ENCODE measurements around the gene MRGPRG.
"Not testable (repeated sequence)": the region's sequence is repeated elsewhere in the genome, so short reads cannot be mapped to it uniquely, and the experiment has no call there.

MRGPRG gene, protein sequence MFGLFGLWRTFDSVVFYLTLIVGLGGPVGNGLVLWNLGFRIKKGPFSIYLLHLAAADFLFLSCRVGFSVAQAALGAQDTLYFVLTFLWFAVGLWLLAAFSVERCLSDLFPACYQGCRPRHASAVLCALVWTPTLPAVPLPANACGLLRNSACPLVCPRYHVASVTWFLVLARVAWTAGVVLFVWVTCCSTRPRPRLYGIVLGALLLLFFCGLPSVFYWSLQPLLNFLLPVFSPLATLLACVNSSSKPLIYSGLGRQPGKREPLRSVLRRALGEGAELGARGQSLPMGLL

GRCh38 chr11:3218483-3219280 is at the start of gene MRGPRG:
MRGPRG (minus strand) TSS chr11:3218813; CDS start chr11:3218813, 0 bp downstream.
- H3K4me3 ChIP-seq (ENCODE audit: low read length), result no peak within 1 kb of the TSS
- no peak for TF ChIP-seq ZNF274 (IDR thresholded peaks at IDR 0.05; ENCODE audit: low read depth, low read length)

DNA sequence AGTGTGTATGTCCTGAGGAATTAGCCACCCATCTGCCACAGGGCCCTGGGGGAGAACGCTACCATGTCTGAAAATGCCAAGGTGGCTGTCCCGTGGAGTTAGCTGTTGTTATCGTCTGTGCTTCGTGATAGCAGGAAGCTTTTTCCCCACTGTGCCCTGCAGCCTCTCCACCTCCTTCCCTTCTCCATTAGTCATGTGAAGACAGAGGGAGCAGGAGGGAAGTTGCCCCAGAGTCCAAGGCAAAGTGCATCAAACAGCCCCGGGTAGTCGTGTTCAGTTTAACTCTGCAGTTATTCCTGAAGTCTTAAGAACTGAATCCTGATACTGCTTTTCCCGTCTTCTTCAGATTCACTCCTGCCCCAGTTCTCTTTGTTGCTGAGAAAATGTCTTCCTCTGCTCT is 43.9 kb upstream of the MRGPRG start:
- not testable (repeated sequence) for H3K4me3 ChIP-seq (ENCODE audit: low read length)

DNA sequence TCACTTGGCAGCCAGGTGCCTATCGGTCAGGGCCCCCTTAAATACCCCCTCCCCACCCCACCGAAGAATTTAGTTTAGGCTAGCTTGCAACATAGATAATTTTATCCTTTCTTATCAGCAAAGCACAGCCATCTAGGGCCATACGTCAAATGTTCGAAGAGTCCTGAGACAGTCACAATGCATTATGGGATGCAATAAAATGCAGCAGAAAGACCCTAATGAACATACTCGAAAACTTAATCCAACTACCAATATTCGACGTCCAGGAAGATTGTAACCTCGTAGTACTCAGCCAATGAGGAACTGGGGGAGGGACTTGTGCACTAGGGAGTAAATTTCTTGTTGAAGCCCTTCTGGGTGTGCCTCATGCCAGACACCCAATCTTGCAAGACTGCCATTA is 43.2 kb upstream of the MRGPRG start:
- H3K4me3 ChIP-seq (ENCODE audit: low read length), result not testable (repeated sequence)

DNA sequence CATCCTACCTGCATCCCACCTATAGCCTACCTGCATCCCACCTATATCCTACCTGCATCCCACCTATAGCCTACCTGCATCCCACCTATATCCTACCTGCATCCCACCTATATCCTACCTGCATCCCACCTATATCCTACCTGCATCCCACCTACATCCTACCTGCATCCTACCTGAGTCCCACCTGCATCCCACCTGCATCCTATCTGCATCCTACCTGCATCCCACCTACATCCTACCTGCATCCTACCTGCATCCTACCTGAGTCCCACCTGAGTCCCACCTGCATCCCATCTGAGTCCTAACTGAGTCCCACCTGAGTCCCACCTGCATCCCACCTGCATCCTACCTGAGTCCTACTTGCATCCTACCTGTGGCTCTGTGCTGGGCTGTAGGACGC is 38.9 kb upstream of the MRGPRG start:
- not testable (repeated sequence) for H3K4me3 ChIP-seq (ENCODE audit: low read length)

- not testable (repeated sequence) for H3K4me3 ChIP-seq (ENCODE audit: low read length)
Observed at GRCh38 chr11:3255241-3255640, 36.6 kb upstream of the MRGPRG start.

- not testable (repeated sequence) for H3K4me3 ChIP-seq (ENCODE audit: low read length)
Observed at GRCh38 chr11:3254773-3255172, 36.2 kb upstream of the MRGPRG start.

DNA sequence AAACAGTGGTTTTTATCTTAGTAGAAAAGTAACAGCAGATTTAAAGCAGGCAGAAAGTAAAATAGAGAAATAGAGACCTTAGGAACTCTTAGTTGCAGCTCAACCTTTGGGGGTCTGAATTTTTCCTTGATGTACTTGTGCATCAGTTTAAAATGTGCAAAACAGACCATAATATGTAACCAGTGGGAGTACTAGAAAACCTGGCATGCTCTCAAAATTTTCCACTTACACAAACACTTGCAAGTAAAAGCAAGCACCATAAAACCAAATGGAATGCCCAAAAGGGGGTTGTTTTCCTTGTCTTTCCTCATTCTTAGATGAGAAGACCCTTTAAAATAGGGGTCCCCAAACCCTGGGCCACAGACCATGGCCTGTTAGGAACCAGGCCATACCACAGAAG is 26.5 kb upstream of the MRGPRG start:
- TF ChIP-seq ZNF274 (IDR thresholded peaks at IDR 0.05; ENCODE audit: low read depth, low read length), result no peak
- no peak overlapping the region for H3K4me3 ChIP-seq (ENCODE audit: low read length)

- H3K4me3 ChIP-seq (ENCODE audit: low read length), result no peak overlapping the region
- no peak for TF ChIP-seq ZNF274 (IDR thresholded peaks at IDR 0.05; ENCODE audit: low read depth, low read length)
Observed at GRCh38 chr11:3243880-3244279, 25.3 kb upstream of the MRGPRG start.

DNA sequence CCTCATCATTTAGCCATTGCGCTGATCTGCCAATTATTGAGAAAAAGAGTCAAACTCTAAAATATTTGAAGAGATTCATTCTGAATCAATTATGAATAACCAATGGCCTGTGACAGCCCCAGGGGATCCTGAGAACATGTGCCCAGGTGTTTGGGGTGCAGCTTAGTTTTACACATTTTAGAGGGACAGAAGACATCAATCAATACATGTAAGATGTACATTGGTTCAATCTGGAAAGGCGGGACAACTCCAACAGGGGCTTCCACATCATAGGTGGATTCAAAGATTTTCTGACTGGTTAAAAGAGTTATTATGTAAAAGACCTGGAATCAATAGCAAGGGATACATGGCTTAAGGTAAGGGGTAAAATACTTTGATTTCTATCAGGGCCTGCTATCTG is 18.5 kb upstream of the MRGPRG start:
- no peak overlapping the region for H3K4me3 ChIP-seq (ENCODE audit: low read length)
- TF ChIP-seq ZNF274 (IDR thresholded peaks at IDR 0.05; ENCODE audit: low read depth, low read length), result no peak

DNA sequence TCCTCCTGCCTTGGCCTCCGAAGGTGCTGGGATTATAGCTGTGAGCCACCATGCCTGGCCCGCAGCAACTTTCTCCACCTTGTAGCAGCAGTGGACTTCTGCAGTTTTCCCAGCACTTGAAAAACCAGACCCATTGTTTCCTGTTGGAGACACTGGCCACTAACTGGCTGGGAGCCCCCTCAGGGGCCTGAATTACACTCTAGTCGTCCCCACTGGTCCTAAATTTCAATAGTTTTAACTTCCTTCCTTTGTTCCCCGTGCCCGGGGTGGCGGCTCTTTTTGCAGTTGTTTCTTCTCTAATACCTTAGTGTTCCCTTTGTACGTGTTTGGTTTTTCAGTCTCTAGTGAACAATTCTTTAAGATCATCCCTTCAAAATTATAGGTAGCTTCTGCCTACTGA is 16.2 kb upstream of the MRGPRG start:
- no peak overlapping the region for H3K4me3 ChIP-seq (ENCODE audit: low read length)
- no peak for TF ChIP-seq ZNF274 (IDR thresholded peaks at IDR 0.05; ENCODE audit: low read depth, low read length)

DNA sequence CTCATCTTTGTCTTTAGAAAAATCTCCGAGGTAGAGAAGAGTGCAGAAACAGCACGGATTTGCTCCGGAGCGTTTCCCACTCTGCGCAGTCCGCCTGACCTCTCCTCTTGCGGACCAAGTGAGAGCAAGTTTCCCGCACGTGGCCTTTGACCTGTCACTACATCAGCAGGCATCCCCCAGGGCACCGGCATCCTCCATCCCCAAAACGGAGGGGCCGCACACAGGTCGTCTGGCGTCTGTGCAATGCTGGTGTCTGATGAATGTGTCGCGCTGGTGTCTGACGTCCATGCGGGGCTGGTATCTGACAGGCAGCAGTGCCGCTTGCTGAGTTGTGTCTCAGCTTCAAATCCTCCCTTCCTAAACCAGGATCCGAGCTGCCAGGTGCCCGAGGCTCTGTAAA is 14.3 kb upstream of the MRGPRG start:
- no peak overlapping the region for H3K4me3 ChIP-seq (ENCODE audit: low read length)
- no peak for TF ChIP-seq ZNF274 (IDR thresholded peaks at IDR 0.05; ENCODE audit: low read depth, low read length)

DNA sequence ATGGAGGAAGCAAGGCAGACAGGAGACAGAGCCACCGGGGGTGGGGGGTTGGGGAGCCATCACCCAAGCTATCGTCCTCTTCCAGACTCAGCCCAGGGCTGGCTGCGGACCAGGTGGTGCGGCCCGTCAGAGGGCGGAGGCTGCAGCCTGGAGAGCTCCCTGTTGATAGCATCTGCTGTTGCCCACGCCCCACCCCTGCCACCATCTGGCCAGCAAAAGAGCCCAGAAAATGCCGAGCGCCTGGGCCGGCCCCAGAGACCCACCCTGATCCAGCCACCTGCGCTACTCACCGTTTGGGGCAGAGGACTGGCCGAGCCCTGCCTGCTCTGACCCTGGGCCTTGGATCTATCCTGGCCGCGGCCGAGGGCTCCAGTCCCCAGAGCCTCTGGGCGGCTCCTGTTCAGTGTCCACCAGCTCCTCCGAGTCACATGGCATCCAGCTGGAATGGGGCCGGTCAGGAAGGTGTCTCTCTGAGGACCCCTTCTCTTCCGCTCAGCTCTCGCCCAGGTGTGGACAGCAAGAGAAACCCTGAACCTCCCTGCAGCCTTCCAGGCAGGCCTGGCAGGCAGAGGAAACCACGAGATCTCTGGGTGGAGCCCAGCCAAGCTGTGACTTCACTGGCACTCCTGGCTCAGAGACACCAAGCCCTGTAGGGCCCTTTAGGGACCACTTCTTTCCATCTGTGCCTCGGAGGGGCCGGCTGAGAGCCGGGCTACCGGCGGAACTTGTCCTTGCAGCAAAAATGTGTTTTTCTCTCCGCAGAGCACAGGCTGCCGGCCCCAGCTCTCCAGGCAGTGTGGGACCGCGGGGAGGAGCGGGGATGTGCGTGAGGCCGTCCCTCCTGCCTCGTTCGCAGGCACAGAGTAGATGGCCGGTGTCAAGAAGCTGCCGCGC is 13.5 kb upstream of the MRGPRG start, which contains the start of gene MRGPRE:
TSS of gene MRGPRE (minus strand) at position 567 of the 894 bp plus-strand sequence. CDS start 3,618 bp downstream, outside the sequence.
- no peak within 1 kb of the TSS for H3K4me3 ChIP-seq (ENCODE audit: low read length)
- TF ChIP-seq ZNF274 (IDR thresholded peaks at IDR 0.05; ENCODE audit: low read depth, low read length), result no peak

GRCh38 chr11:3231550-3231850 is 12.9 kb upstream of the MRGPRG start:
- TF ChIP-seq ZNF274 (IDR thresholded peaks at IDR 0.05; ENCODE audit: low read depth, low read length), result no peak
- H3K4me3 ChIP-seq (ENCODE audit: low read length), result no peak overlapping the region

- TF ChIP-seq ZNF274 (IDR thresholded peaks at IDR 0.05; ENCODE audit: low read depth, low read length), result no peak
- no peak overlapping the region for H3K4me3 ChIP-seq (ENCODE audit: low read length)
Observed at GRCh38 chr11:3230636-3231549, 12.3 kb upstream of the MRGPRG start.

Data from GM08714 (cell line).